Astrocyte of the spinal cord (primary cell): ENCODE results near the gene PRDM16.

ENCODE experiments used
- DNase-seq: peaks from one replicate; pipeline ENCODE4 v3.0.0; 2011; ENCODE audit warnings: low read depth, low spot score
- H3K4me3 ChIP-seq: 2 replicates; pipeline ENCODE4 v1.5.1; 2011; ENCODE audit warnings: low read depth, mild to moderate bottlenecking, low read length, moderate library complexity
- CTCF ChIP-seq: IDR thresholded peaks from 2 replicates; pipeline ENCODE4 v1.5.1; 2012; ENCODE audit warnings: low read depth, mild to moderate bottlenecking, low read length, inconsistent platforms
- in situ Hi-C: cut with HindIII; loops from 2 replicates; pipeline ENCODE4 v1.10.0; 2017; ENCODE audit warnings: low sequenced_read_pairs

The PRDM16 gene

GRCh38 chr1:3107201-3107600 lies 38.2 kb downstream of the PRDM16 start:
- in situ Hi-C loops = no loop called here
- no peak for TF ChIP-seq CTCF
- H3K4me3 ChIP-seq = no peak overlapping the region
- no peak for DNase-seq

GRCh38 chr1:3109355-3109754 lies 40.4 kb downstream of the PRDM16 start:
- in situ Hi-C loops = no loop called here
- TF ChIP-seq CTCF = no peak
- no peak for DNase-seq
- no peak overlapping the region for H3K4me3 ChIP-seq

GRCh38 chr1:3111348-3112021 lies 42.5 kb downstream of the PRDM16 start:
- DNase-seq = no peak
- in situ Hi-C loops = no loop called here
- no peak for TF ChIP-seq CTCF

GRCh38 chr1:3112526-3112925 lies 43.5 kb downstream of the PRDM16 start:
- no peak overlapping the region for H3K4me3 ChIP-seq
- no peak for DNase-seq
- in situ Hi-C loops = no loop called here
- no peak for TF ChIP-seq CTCF

More at GRCh38 chr1:3111348-3112021, 42.5 kb downstream of the PRDM16 start:
- H3K4me3 ChIP-seq = no peak overlapping the region

- no peak for DNase-seq
- no peak overlapping the region for H3K4me3 ChIP-seq
- no peak for TF ChIP-seq CTCF
- in situ Hi-C loops = no loop called here
Observed at GRCh38 chr1:3113047-3113740, 44.2 kb downstream of the PRDM16 start.

GRCh38 chr1:3113741-3114056 lies 44.7 kb downstream of the PRDM16 start:
- no peak overlapping the region for H3K4me3 ChIP-seq
- no peak for TF ChIP-seq CTCF
- no peak for DNase-seq
- in situ Hi-C loops = no loop called here
